Duodenal mucosa (tissue), 2 donors: ENCODE data around the gene VAMP7.
"Not testable (repeated sequence)": the region's sequence is repeated elsewhere in the genome, so short reads cannot be mapped to it uniquely, and the experiment has no call there.

ENCODE experiments used
- H3K27ac ChIP-seq: one replicate; pipeline ENCODE4 v1.7.0; 2013; ENCODE audit warnings: low read depth, low read length
- H3K27me3 ChIP-seq, 2 donors: one replicate each; pipeline ENCODE4 v1.7.0; 2013; ENCODE audit warnings: low read length in 2 of 2, control low read depth in 1 of 2; ENCODE audit not compliant: insufficient read depth in 2 of 2, control insufficient read depth in 1 of 2
- H3K36me3 ChIP-seq, 2 donors: one replicate each; pipeline ENCODE4 v1.7.0; 2013; ENCODE audit warnings: low read length in 2 of 2, control low read depth in 1 of 2; ENCODE audit not compliant: insufficient read depth in 2 of 2, control insufficient read depth in 1 of 2
- H3K4me1 ChIP-seq, 2 donors: one replicate each; pipeline ENCODE4 v1.7.0; 2013; ENCODE audit warnings: low read length in 2 of 2, control low read depth in 1 of 2; ENCODE audit not compliant: insufficient read depth in 2 of 2, control insufficient read depth in 1 of 2
- H3K4me3 ChIP-seq, 2 donors: one replicate each; pipeline ENCODE4 v1.7.0; 2013; ENCODE audit warnings: low read length in 2 of 2, low read depth in 1 of 2
- H3K9ac ChIP-seq, 2 donors: one replicate each; pipeline ENCODE4 v1.7.0; 2013; ENCODE audit warnings: low read length in 2 of 2, low read depth in 1 of 2
- H3K9me3 ChIP-seq, 2 donors: one replicate each; pipeline ENCODE4 v1.7.0; 2013; ENCODE audit warnings: low read length in 2 of 2, control low read depth in 1 of 2; ENCODE audit not compliant: control insufficient read depth in 1 of 2

Gene VAMP7

DNA sequence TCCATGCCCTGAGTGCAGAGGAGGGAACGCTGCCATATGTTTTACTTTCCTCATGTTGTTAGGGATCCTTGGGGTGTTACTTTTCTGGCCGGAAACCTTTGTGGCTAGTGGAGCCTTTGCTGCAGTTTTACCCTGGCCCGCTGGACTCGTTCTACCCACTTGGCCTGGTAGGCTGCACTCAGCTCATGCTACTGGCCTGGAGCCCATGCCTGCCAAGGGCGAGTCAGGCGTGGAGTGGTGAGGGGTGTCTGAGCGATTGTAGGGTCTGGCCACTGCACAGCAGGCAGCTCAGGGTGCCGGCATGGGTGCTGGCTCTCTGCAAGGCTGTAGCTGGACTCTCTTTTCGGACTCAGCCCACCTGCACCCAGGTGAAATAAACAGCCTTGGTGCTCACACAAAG lies 75.0 kb downstream of the VAMP7 start:
- Histone ChIP-seq H3K27ac (no peak overlapping the region), H3K4me3 (no peak overlapping the region), H3K9me3 (peaks cover 0 to 4% of the 10 kb centered on the region in 2 donors), H3K36me3 (no peaks in the 10 kb centered on the region), H3K9ac (no peak overlapping the region), H3K27me3 (no peaks in the 10 kb centered on the region), H3K4me1 (no peaks in the 10 kb centered on the region)

DNA sequence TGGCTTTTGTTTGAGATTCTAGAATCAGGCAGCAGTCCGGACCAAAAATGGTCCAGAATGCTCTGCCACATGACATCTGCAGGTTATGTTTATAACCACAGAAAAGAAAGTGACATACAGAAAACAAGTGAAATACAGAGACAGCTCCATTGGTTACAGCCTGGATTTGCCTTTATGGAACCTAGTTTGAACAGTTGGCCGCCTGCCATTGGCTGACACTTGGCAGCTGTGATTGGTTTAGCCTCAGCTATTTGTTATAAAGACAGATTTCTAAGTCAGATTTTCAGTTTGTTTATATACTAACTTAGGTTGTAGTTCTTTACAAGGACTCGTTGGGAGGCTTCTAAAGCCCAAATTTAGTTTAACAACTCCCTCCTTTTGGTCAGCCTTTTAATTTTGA lies 75.5 kb downstream of the VAMP7 start:
- Histone ChIP-seq H3K9ac (no peak overlapping the region), H3K4me3 (no peak overlapping the region), H3K9me3 (peaks cover 0 to 4% of the 10 kb centered on the region in 2 donors), H3K4me1 (no peaks in the 10 kb centered on the region), H3K27ac (no peak overlapping the region), H3K36me3 (no peaks in the 10 kb centered on the region), H3K27me3 (no peaks in the 10 kb centered on the region)

- Histone ChIP-seq H3K27me3 (no peaks in the 10 kb centered on the region), H3K4me3 (no peak overlapping the region), H3K4me1 (no peaks in the 10 kb centered on the region), H3K36me3 (no peaks in the 10 kb centered on the region), H3K9ac (no peak overlapping the region), H3K9me3 (no peaks in the 10 kb centered on the region), H3K27ac (no peak overlapping the region)
Measured at GRCh38 chrX:155957843-155958242, 76.7 kb downstream of the VAMP7 start.

DNA sequence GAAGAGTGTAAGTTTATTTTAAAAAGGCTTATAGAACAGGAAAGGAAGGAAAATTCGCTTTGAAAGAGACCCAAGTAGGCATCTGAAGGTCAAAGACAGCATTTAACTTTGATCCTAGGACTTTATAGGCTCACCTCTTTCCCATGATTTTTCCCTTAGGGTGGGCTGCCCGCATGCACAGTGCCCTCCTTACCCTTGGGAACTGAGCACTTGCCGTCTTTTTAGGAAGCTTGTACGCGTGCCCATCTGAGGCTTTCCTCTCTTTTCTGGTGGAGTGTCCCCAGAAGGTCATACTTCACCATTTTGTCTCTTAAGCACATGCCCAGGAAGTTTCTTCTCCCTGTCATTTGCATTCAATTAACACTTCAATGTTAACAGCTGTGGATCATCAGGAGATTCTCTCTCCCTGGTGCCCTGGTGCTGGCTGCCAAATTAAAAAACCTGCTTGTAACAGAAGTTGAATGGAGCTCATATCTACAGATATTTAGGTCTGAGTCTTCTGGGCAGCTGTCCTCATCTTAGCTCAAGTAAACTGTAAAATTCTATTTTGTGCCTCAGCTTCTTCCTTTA lies 78.0 kb downstream of the VAMP7 start:
- no peak overlapping the region for H3K9ac ChIP-seq
- H3K9me3 ChIP-seq = peaks cover 0 to 4% of the 10 kb centered on the region in 2 donors
- H3K36me3 ChIP-seq = no peaks in the 10 kb centered on the region
- H3K4me3 ChIP-seq = no peak overlapping the region
- H3K27me3 ChIP-seq = no peaks in the 10 kb centered on the region
- H3K27ac ChIP-seq = no peak overlapping the region
- H3K4me1 ChIP-seq = no peaks in the 10 kb centered on the region

DNA sequence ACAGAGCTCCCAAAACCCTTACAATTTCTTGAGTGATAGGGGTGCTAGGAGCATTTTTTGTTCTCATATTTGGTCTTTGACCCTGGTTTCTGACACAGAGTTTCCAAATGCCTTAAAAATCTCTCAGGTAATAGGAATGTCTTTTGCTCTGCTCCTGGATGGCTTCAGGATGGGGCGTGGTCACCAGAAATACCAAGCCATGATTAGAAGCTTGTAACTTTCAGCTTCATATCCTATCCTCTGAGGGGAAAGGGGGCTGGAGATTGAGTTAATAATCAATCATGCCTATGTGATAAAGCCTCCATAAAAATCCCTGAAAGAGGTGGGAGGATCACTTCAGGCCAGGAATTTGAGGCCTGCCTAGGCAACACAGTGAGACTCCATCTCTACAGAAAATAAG lies 81.8 kb downstream of the VAMP7 start:
- Histone ChIP-seq H3K36me3 (no peaks in the 10 kb centered on the region), H3K9me3 (peaks cover 2 to 4% of the 10 kb centered on the region in 2 donors)

GRCh38 chrX:155966876-155967275 lies 85.7 kb downstream of the VAMP7 start:
- H3K4me1 ChIP-seq = no peaks in the 10 kb centered on the region
- no peak overlapping the region for H3K27ac ChIP-seq
- no peaks in the 10 kb centered on the region for H3K27me3 ChIP-seq
- H3K36me3 ChIP-seq = no peaks in the 10 kb centered on the region
- H3K9ac ChIP-seq = no peak overlapping the region
- H3K4me3 ChIP-seq = no peak overlapping the region
- H3K9me3 ChIP-seq = peaks cover 4 to 6% of the 10 kb centered on the region in 2 donors

More for the DNA sequence above, 81.8 kb downstream of the VAMP7 start:
- Histone ChIP-seq H3K4me3 (no peak overlapping the region), H3K27me3 (no peaks in the 10 kb centered on the region), H3K9ac (no peak overlapping the region), H3K4me1 (no peaks in the 10 kb centered on the region), H3K27ac (no peak overlapping the region)

- Histone ChIP-seq H3K9me3 (peaks cover 4 to 6% of the 10 kb centered on the region in 2 donors), H3K27me3 (no peaks in the 10 kb centered on the region), H3K4me3 (no peak overlapping the region), H3K4me1 (no peaks in the 10 kb centered on the region), H3K36me3 (no peaks in the 10 kb centered on the region), H3K9ac (no peak overlapping the region), H3K27ac (no peak overlapping the region)
Measured at GRCh38 chrX:155967653-155968325, 86.6 kb downstream of the VAMP7 start.

DNA sequence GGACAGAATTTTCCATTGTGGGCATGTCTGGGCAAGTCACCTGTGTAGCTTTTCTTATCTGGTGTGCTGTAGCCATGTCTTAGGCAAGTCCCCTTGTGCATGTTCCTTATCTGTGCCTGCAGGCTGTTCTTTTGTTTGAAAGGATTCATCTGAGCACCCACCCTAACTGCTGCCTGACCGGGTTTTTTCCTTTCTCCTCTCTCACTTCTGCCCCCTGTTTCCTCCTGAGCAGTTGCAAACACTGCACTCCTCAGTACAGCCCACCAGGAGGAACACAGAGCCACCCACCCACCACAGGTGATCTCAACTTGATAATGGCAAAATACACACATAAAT lies 87.1 kb downstream of the VAMP7 start:
- Histone ChIP-seq H3K9ac (no peak overlapping the region), H3K4me1 (no peaks in the 10 kb centered on the region), H3K27me3 (no peaks in the 10 kb centered on the region), H3K9me3 (peaks cover 4 to 6% of the 10 kb centered on the region in 2 donors), H3K27ac (no peak overlapping the region), H3K36me3 (no peaks in the 10 kb centered on the region), H3K4me3 (no peak overlapping the region)

DNA sequence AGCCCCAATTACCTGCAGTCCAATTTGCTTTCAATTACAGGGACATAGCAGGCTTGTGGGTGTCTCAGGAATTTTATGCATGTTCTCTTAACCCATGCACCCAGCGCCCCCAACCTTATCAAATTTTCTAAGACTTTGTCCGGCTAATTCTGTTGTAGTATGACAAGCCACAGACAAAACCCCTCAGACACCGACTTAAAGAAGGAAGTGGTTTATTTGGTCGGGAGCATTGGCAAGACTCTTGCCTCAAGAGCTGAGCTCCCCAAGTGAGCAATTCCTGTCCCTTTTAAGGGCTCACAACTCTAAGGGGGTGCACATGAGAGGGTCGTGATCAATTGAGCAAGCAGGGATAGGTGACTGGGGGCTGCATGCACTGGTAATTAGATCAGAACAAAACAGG lies 87.6 kb downstream of the VAMP7 start:
- H3K27me3 ChIP-seq = no peaks in the 10 kb centered on the region
- no peak overlapping the region for H3K27ac ChIP-seq
- no peaks in the 10 kb centered on the region for H3K4me1 ChIP-seq
- H3K36me3 ChIP-seq = no peaks in the 10 kb centered on the region
- H3K4me3 ChIP-seq = no peak overlapping the region
- H3K9ac ChIP-seq = no peak overlapping the region
- H3K9me3 ChIP-seq = peaks cover 1 to 6% of the 10 kb centered on the region in 2 donors

GRCh38 chrX:155971658-155972057 lies 90.5 kb downstream of the VAMP7 start:
- H3K4me1 ChIP-seq, H3K9ac ChIP-seq, H3K27ac ChIP-seq, H3K4me3 ChIP-seq, H3K9me3 ChIP-seq, H3K27me3 ChIP-seq, H3K36me3 ChIP-seq: not testable (repeated sequence)
